SK-N-SH (cell line): Measurements from ENCODE around the gene USP22. TPM values are rescaled to one million over a fixed set of nuclear protein-coding genes. Genes with fewer than 3 reads are reported as not detected.

Experiments
- CTCF ChIA-PET: fragments of 300-600, 350-600 bp; formaldehyde crosslinking; extraction: SDS; loops from one replicate; lab custom pipeline; 2021; lab: Yijun Ruan, JAX
- POLR2A ChIA-PET: fragments of 350-600 bp; sonication (Branson Sonifier 250); formaldehyde crosslinking; extraction: SDS; loops from one replicate; lab custom pipeline; 2020; ENCODE audit warnings: antibody characterized with exemption, inconsistent platforms; lab: Yijun Ruan, JAX
- DNase-seq: peaks from one replicate; pipeline ENCODE4 v3.0.0; 2012
- H2AFZ ChIP-seq: fragments of 200-600 bp; sonication (generic); 2 replicates; pipeline ENCODE4 v1.8.1; 2016; ENCODE audit warnings: antibody characterized with exemption, mild to moderate bottlenecking, low read depth
- H3F3A ChIP-seq: fragments of 200-600 bp; sonication (generic); replicated peaks from 2 replicates; pipeline ENCODE3; 2016; ENCODE audit warnings: antibody characterized with exemption, mild to moderate bottlenecking; ENCODE audit not compliant: insufficient read depth
- H3K27ac ChIP-seq, 2 experiments: fragments of 200-500 bp in 1 of 2; fragments of 200-600 bp in 1 of 2; sonication (Bioruptor generic) in 1 of 2; sonication (generic), shearing (Covaris generic) in 1 of 2; 2 replicates each; pipeline versions ENCODE4 v1.5.1 to v1.6.1; 2014 to 2016; ENCODE audit warnings: low read depth in 2 of 2, inconsistent platforms in 1 of 2, low read length in 1 of 2, mild to moderate bottlenecking in 1 of 2, mixed read lengths in 1 of 2
- H3K27me3 ChIP-seq: fragments of 200-600 bp; sonication (generic), shearing (Covaris generic); 2 replicates; pipeline ENCODE4 v1.6.1; 2016; ENCODE audit warnings: mixed run types; ENCODE audit not compliant: insufficient read depth
- H3K36me3 ChIP-seq, 2 experiments: fragments of 200-500 bp in 1 of 2; fragments of 200-600 bp in 1 of 2; sonication (Bioruptor generic) in 1 of 2; sonication (generic) in 1 of 2; replicated peaks in 1 of 2; 2 replicates each; pipeline versions ENCODE3 to v1.5.1; 2014 to 2016; ENCODE audit warnings: low read length in 1 of 2, mild to moderate bottlenecking in 1 of 2; ENCODE audit not compliant: insufficient read depth in 2 of 2, control insufficient read depth in 1 of 2
- H3K4me1 ChIP-seq, 2 experiments: fragments of 200-500 bp in 1 of 2; fragments of 200-600 bp in 1 of 2; sonication (Bioruptor generic) in 1 of 2; sonication (generic), shearing (Covaris generic) in 1 of 2; 2 replicates each; pipeline versions ENCODE4 v1.5.1 to v1.6.1; 2014 to 2016; ENCODE audit warnings: low read depth in 1 of 2, low read length in 1 of 2, mixed run types in 1 of 2; ENCODE audit not compliant: insufficient read depth in 2 of 2, control insufficient read depth in 1 of 2
- H3K4me2 ChIP-seq: fragments of 200-600 bp; sonication (generic), shearing (Covaris generic); 2 replicates; pipeline ENCODE4 v1.6.1; 2017; ENCODE audit warnings: mixed run types
- H3K4me3 ChIP-seq, 2 experiments: fragments of 200-500 bp in 1 of 2; fragments of 200-600 bp in 1 of 2; sonication (Bioruptor generic) in 1 of 2; sonication (generic), shearing (Covaris generic) in 1 of 2; 2 replicates each; pipeline versions ENCODE4 v1.5.1 to v1.8.1; 2014 to 2016; ENCODE audit warnings: low read depth in 2 of 2, inconsistent platforms in 1 of 2, low read length in 1 of 2, mild to moderate bottlenecking in 1 of 2, mixed read lengths in 1 of 2, moderate library complexity in 1 of 2
- H3K79me2 ChIP-seq: fragments of 200-600 bp; sonication (generic); 2 replicates; pipeline ENCODE4 v1.8.1; 2017; ENCODE audit warnings: mild to moderate bottlenecking; ENCODE audit not compliant: insufficient read depth
- H3K9ac ChIP-seq: fragments of 200-600 bp; sonication (generic); 2 replicates; pipeline ENCODE4 v1.6.1; 2017; ENCODE audit warnings: mixed run types
- H3K9me2 ChIP-seq: fragments of 200-600 bp; sonication (generic); 2 replicates; pipeline ENCODE4 v1.6.1; 2017; ENCODE audit warnings: mixed run types
- H3K9me3 ChIP-seq: fragments of 200-600 bp; sonication (generic); 2 replicates; pipeline ENCODE4 v1.6.1; 2017; ENCODE audit warnings: mixed run types, mild to moderate bottlenecking, moderate library complexity
- H4K20me1 ChIP-seq: fragments of 200-600 bp; sonication (generic); 2 replicates; pipeline ENCODE4 v1.6.1; 2017; ENCODE audit warnings: mild to moderate bottlenecking, mixed run types; ENCODE audit not compliant: insufficient read depth
- EP300 ChIP-seq, 2 experiments: IDR thresholded peaks; 2 replicates each; pipeline versions ENCODE4 v1.4.0 to v1.6.1; 2012; ENCODE audit warnings: borderline replicate concordance in 1 of 2, low read depth in 1 of 2, low read length in 1 of 2
- EZH2phosphoT487 ChIP-seq: fragments of 200-600 bp; sonication (generic); IDR thresholded peaks from 2 replicates; pipeline ENCODE4 v1.6.1; 2017; ENCODE audit warnings: low read depth, mixed run types, mild to moderate bottlenecking, antibody characterized with exemption, moderate library complexity, borderline replicate concordance
- FOSL2 ChIP-seq: IDR thresholded peaks from 2 replicates; pipeline ENCODE4 v1.4.0; 2012; ENCODE audit warnings: low read depth, mild to moderate bottlenecking, moderate library complexity, borderline replicate concordance
- FOXJ3 ChIP-seq: sonication (generic); formaldehyde crosslinking; IDR thresholded peaks from 2 replicates; pipeline ENCODE4 v1.5.1; 2020; ENCODE audit warnings: mild to moderate bottlenecking, missing genetic modification reagents
- NFIC ChIP-seq: IDR thresholded peaks from 2 replicates; pipeline ENCODE4 v1.4.0; 2012; ENCODE audit warnings: borderline replicate concordance
- POLR2AphosphoS5 ChIP-seq: IDR thresholded peaks from 2 replicates; pipeline ENCODE4 v1.6.1; 2012; ENCODE audit warnings: low read depth, low read length
- RCOR1 ChIP-seq: fragments of 150-350 bp; IDR thresholded peaks from 2 replicates; pipeline ENCODE4 v1.6.1; 2017; ENCODE audit warnings: antibody characterized with exemption, low read length
- RFX5 ChIP-seq: IDR thresholded peaks from 2 replicates; pipeline ENCODE4 v1.6.1; 2012; ENCODE audit warnings: mild to moderate bottlenecking, improper control_type of control experiment, low read length
- TAF1 ChIP-seq: IDR thresholded peaks from 2 replicates; pipeline ENCODE4 v1.6.1; 2012; ENCODE audit warnings: low read depth, mild to moderate bottlenecking, low read length, moderate library complexity, borderline replicate concordance
- TCF12 ChIP-seq: IDR thresholded peaks from 2 replicates; pipeline ENCODE4 v1.4.0; 2012
- YY1 ChIP-seq: IDR thresholded peaks from 2 replicates; pipeline ENCODE4 v1.4.0; 2012; ENCODE audit warnings: low read depth, mild to moderate bottlenecking
- WGBS: methylation state at CpG from one replicate; pipeline ENCODE4 v1.1.6; 2017; ENCODE audit warnings: low lambda C conversion rate; 5-methylcytosine and 5-hydroxymethylcytosine counted together
- polyA plus RNA-seq, 3 experiments: library from polyadenylated mRNA; depleted of rRNA; stranded (reverse); fragments of >200 nt; gene quantifications; 2 replicates each; pipeline ENCODE4 v1.2.3, GENCODE V29; 2012
- TF ChIP-seq, protein P1 (sequence below): IDR thresholded peaks from 2 replicates; pipeline ENCODE4 v1.4.0; 2012; ENCODE audit warnings: low read depth, borderline replicate concordance
- TF ChIP-seq, protein P2 (sequence below): fragments of 200-600 bp; sonication (generic); IDR thresholded peaks from 2 replicates; pipeline ENCODE4 v1.6.1; 2017; ENCODE audit warnings: antibody characterized with exemption, mild to moderate bottlenecking, moderate library complexity
- TF ChIP-seq, protein P3 (sequence below): IDR thresholded peaks from 2 replicates; pipeline ENCODE4; 2012
- TF ChIP-seq, protein P4 (sequence below): IDR thresholded peaks from 2 replicates; pipeline ENCODE4 v1.4.0; 2012; ENCODE audit warnings: low read depth, borderline replicate concordance
- TF ChIP-seq, protein P5 (sequence below): fragments of 150-350 bp; IDR thresholded peaks from 2 replicates; pipeline ENCODE4 v1.6.1; 2016; ENCODE audit warnings: mild to moderate bottlenecking, low read depth, low read length

Gene USP22
- polyA plus RNA-seq, 1 of the 3 experiments (the other 2 are of a cell fraction): 142 TPM

DNA sequence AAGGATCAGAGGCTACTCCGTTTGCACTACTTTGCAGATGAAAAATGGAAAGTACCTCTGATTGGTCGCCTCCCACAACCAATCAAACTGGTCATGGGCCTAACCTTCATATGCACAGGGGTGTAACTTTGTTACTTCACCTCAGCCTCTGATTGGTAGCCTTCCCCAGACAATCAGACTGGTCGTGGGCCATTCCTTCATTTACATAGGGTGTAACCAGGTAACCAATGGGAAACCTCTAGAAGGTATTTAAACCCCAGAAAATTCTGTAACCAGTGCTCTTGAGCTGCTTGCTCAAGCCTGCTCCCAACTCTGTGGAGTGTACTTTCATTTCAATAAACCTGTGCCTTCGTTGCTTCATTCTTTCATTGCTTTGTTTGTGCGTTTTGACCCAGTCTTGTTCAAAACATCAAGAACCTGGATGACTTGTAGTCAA lies 39.2 kb upstream of the USP22 start:
- no peak for DNase-seq
- ChIA-PET POLR2A (no interaction called here), CTCF (interaction anchor here (1.1 kb wide), 1 partner anchor 38 kb away, joined by 4 read pairs; no protein-coding TSS in a partner anchor)
- H3K36me3 ChIP-seq: no peaks in the 10 kb centered on the region
- peaks cover 0 to 9% of the 10 kb centered on the region in 2 experiments; a peak in 1 of 4 replicates for H3K4me1 ChIP-seq
- no peaks in the 10 kb centered on the region; the same call in none of the 2 replicates for H3K27me3 ChIP-seq
- TF ChIP-seq RCOR1 (no peak), FOXJ3 (CRISPR knock-in tag) (no peak), TCF12 (no peak), EP300 (IDR thresholded peaks at IDR 0.05; ENCODE audit: borderline replicate concordance in 1 of 2, low read depth in 1 of 2, low read length in 1 of 2) (no peak)
- TF ChIP-seq, protein P1, sequence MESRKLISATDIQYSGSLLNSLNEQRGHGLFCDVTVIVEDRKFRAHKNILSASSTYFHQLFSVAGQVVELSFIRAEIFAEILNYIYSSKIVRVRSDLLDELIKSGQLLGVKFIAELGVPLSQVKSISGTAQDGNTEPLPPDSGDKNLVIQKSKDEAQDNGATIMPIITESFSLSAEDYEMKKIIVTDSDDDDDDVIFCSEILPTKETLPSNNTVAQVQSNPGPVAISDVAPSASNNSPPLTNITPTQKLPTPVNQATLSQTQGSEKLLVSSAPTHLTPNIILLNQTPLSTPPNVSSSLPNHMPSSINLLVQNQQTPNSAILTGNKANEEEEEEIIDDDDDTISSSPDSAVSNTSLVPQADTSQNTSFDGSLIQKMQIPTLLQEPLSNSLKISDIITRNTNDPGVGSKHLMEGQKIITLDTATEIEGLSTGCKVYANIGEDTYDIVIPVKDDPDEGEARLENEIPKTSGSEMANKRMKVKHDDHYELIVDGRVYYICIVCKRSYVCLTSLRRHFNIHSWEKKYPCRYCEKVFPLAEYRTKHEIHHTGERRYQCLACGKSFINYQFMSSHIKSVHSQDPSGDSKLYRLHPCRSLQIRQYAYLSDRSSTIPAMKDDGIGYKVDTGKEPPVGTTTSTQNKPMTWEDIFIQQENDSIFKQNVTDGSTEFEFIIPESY: no peak
- H3K79me2 ChIP-seq: no peaks in the 10 kb centered on the region
- H3K9ac ChIP-seq: no peak overlapping the region
- H3K9me3 ChIP-seq: no peaks in the 10 kb centered on the region
- H3F3A ChIP-seq: no peaks in the 10 kb centered on the region
- no peaks in the 10 kb centered on the region for H3K9me2 ChIP-seq
- WGBS: 45% methylated on average over 5 of the region's 5 CpGs
- H3K4me3 ChIP-seq: no peak overlapping the region
- H2AFZ ChIP-seq: no peak overlapping the region
- H3K27ac ChIP-seq: no peak overlapping the region
- no peaks in the 10 kb centered on the region for H4K20me1 ChIP-seq
- H3K4me2 ChIP-seq: no peak overlapping the region

DNA sequence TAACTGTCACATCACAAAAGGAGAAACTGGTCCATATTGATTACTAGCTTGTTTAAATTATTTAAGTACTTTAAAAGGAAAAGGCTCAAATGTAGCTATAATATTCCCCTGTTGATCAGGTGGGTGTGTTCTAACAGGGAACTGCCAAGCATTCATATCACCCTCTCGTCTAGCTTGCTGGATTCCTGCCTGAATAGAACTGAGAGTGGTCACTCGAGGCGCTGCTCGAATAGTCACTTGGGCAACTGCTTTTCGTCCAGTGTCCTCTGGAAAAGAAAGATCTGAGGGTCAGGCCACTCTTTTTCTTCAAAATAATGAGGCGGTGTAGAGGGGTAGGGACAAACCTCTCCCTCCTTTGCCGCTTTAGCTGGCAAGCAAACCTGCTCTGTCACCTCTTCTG lies 36.4 kb upstream of the USP22 start:
- Histone ChIP-seq H3K9me2 (no peaks in the 10 kb centered on the region), H4K20me1 (no peaks in the 10 kb centered on the region), H3K36me3 (no peaks in the 10 kb centered on the region), H3K27me3 (no peaks in the 10 kb centered on the region; the same call in none of the 2 replicates), H3K79me2 (no peaks in the 10 kb centered on the region), H3K9ac (no peak overlapping the region), H3K27ac (no peak overlapping the region), H3K4me3 (no peak overlapping the region), H3F3A (no peaks in the 10 kb centered on the region), H3K9me3 (no peaks in the 10 kb centered on the region), H3K4me2 (no peak overlapping the region), H3K4me1 (peaks cover 0 to 18% of the 10 kb centered on the region in 2 experiments; a peak in 1 of 4 replicates), H2AFZ (no peak overlapping the region)
- POLR2A ChIA-PET: no interaction called here
- no peak for DNase-seq
- CTCF ChIA-PET: interaction anchor here (1.6 kb wide), 1 partner anchor 36 kb away, joined by 7 read pairs; the partner anchor contains the start of gene USP22
- WGBS: 78% methylated on average over 7 of the region's 7 CpGs
- TF ChIP-seq POLR2AphosphoS5: no peak
- TF ChIP-seq TCF12: no peak
- TF ChIP-seq TAF1: no peak
- no peak for TF ChIP-seq YY1
- TF ChIP-seq, protein P1: no peak
- TF ChIP-seq, protein P2, sequence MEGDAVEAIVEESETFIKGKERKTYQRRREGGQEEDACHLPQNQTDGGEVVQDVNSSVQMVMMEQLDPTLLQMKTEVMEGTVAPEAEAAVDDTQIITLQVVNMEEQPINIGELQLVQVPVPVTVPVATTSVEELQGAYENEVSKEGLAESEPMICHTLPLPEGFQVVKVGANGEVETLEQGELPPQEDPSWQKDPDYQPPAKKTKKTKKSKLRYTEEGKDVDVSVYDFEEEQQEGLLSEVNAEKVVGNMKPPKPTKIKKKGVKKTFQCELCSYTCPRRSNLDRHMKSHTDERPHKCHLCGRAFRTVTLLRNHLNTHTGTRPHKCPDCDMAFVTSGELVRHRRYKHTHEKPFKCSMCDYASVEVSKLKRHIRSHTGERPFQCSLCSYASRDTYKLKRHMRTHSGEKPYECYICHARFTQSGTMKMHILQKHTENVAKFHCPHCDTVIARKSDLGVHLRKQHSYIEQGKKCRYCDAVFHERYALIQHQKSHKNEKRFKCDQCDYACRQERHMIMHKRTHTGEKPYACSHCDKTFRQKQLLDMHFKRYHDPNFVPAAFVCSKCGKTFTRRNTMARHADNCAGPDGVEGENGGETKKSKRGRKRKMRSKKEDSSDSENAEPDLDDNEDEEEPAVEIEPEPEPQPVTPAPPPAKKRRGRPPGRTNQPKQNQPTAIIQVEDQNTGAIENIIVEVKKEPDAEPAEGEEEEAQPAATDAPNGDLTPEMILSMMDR: no peak
- TF ChIP-seq, protein P3, sequence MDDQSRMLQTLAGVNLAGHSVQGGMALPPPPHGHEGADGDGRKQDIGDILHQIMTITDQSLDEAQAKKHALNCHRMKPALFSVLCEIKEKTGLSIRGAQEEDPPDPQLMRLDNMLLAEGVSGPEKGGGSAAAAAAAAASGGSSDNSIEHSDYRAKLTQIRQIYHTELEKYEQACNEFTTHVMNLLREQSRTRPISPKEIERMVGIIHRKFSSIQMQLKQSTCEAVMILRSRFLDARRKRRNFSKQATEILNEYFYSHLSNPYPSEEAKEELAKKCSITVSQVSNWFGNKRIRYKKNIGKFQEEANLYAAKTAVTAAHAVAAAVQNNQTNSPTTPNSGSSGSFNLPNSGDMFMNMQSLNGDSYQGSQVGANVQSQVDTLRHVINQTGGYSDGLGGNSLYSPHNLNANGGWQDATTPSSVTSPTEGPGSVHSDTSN: no peak
- TF ChIP-seq, protein P4, sequence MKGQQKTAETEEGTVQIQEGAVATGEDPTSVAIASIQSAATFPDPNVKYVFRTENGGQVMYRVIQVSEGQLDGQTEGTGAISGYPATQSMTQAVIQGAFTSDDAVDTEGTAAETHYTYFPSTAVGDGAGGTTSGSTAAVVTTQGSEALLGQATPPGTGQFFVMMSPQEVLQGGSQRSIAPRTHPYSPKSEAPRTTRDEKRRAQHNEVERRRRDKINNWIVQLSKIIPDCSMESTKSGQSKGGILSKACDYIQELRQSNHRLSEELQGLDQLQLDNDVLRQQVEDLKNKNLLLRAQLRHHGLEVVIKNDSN: no peak
- TF ChIP-seq, protein P5, sequence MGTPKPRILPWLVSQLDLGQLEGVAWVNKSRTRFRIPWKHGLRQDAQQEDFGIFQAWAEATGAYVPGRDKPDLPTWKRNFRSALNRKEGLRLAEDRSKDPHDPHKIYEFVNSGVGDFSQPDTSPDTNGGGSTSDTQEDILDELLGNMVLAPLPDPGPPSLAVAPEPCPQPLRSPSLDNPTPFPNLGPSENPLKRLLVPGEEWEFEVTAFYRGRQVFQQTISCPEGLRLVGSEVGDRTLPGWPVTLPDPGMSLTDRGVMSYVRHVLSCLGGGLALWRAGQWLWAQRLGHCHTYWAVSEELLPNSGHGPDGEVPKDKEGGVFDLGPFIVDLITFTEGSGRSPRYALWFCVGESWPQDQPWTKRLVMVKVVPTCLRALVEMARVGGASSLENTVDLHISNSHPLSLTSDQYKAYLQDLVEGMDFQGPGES: no peak
- TF ChIP-seq RFX5: no peak
- no peak for TF ChIP-seq NFIC
- TF ChIP-seq EP300 (IDR thresholded peaks at IDR 0.05; ENCODE audit: borderline replicate concordance in 1 of 2, low read depth in 1 of 2, low read length in 1 of 2): no peak
- TF ChIP-seq FOSL2: no peak
- TF ChIP-seq EZH2phosphoT487: no peak
